Measurements from ENCODE around the gene SRGN. TPM values are rescaled to one million over a fixed set of nuclear protein-coding genes. Genes with fewer than 3 reads are reported as not detected.

Gene SRGN
- total RNA-seq, 1 donor from 2014 or later: 1,350 TPM

DNA sequence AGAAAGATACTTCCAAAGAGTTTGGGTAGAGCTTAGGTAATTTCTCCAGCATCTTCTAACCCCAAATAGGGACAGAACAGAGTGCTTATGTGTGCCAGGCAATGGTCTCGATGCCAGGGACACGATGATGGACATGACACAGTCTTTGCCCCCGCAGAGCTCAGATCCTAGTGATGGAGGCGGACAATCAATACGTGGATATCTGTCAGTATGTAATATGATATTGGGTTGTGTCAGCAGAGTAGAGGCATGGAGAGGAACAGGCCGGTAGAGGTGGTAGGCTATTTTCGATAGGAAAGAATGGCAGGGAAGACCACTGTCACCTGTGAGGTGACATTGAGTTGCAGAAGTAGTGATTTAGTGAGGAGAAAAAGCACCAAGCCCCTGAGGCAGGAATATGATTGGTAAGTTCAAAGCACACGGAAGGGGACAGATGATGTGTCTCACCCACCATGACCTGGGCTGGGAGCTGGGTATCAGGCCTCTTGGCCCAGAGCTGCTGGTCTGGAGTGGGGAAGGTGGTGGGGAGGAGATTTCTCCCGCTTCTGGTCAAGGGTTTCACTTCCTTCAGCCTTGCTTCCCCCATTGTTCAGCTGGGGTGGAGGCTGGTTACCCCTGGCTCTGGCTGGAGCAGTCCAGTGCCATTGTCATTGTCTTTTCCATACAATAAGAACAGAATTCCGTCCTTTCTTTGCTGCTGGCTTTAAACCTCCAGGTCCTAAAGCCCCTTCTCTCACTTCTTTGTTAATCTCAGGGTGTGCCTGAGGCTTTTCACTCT lies 36.0 kb upstream of the SRGN start:
- Mint-ChIP-seq H3K4me1 (ENCODE audit: low read depth) (peaks cover 64% of the 10 kb centered on the region), H3K27ac (peak overlapping the region; percentile 79), H3K36me3 (ENCODE audit: low read depth) (no peaks in the 10 kb centered on the region), H3K27me3 (ENCODE audit: low read depth) (no peaks in the 10 kb centered on the region), H3K4me3 (ENCODE audit: low read depth) (no peak overlapping the region), H3K9me3 (no peaks in the 10 kb centered on the region)
- intact Hi-C loops (cut with micrococcal nuclease): loop anchor here (1.0 to 5.0 kb wide), 2 partner anchors 9 to 260 kb away; no protein-coding TSS in a partner anchor
- no peak for DNase-seq (ENCODE audit: low spot score)

DNA sequence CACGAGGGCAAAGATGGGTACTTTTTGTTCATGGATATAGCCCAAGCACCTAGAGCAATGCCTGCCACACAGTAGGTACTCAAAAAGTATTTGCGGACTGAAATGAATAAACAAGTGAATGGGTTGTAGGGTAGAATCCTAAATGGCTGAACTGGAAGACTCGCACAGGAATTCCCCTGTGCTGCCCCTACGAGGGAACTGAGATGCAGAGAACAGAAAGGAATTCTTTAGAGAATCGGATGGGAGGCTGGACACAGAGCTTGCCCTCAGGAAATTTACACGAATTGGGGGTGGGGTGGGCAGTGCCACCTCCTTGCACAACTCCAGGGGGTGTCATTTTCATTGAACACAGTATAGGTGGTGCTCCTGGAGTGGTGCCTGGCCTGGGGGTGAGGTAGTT lies 35.2 kb upstream of the SRGN start:
- Mint-ChIP-seq H3K4me3 (ENCODE audit: low read depth) (no peak overlapping the region), H3K9me3 (no peaks in the 10 kb centered on the region), H3K27me3 (ENCODE audit: low read depth) (no peaks in the 10 kb centered on the region), H3K4me1 (ENCODE audit: low read depth) (peaks cover 64% of the 10 kb centered on the region), H3K36me3 (ENCODE audit: low read depth) (no peaks in the 10 kb centered on the region), H3K27ac (peak overlapping the region; percentile 22)
- no peak for DNase-seq (ENCODE audit: low spot score)
- intact Hi-C loops (cut with micrococcal nuclease): loop anchor here (5.0 kb wide), 1 partner anchor 260 kb away; no protein-coding TSS in a partner anchor

DNA sequence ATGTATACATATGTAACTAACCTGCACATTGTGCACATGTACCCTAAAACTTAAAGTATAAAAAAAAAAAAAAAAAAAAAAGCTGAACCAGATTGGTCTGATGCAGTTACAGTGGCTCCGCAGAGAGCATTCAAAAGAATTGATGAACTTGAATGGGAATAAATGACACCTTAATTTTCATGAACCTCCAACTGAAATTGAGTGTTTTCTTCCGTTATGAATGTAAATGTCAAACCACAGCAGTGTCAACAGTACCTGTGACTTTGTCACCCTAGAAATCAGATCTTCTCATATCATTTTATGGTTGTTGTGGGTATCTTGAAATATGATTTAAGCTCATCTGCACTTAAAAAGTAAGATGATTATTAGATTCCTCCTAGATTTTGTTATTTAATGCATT lies 32.7 kb upstream of the SRGN start:
- Mint-ChIP-seq H3K9me3 (no peaks in the 10 kb centered on the region), H3K4me1 (ENCODE audit: low read depth) (peaks cover 58% of the 10 kb centered on the region), H3K36me3 (ENCODE audit: low read depth) (no peaks in the 10 kb centered on the region), H3K27me3 (ENCODE audit: low read depth) (no peaks in the 10 kb centered on the region), H3K4me3 (ENCODE audit: low read depth) (no peak overlapping the region), H3K27ac (peak overlapping the region; percentile 82)
- DNase-seq (ENCODE audit: low spot score): no peak
- intact Hi-C loops (cut with micrococcal nuclease): loop anchor here (1.0 kb wide), 3 partner anchors 10 to 32 kb away; no protein-coding TSS in a partner anchor

DNA sequence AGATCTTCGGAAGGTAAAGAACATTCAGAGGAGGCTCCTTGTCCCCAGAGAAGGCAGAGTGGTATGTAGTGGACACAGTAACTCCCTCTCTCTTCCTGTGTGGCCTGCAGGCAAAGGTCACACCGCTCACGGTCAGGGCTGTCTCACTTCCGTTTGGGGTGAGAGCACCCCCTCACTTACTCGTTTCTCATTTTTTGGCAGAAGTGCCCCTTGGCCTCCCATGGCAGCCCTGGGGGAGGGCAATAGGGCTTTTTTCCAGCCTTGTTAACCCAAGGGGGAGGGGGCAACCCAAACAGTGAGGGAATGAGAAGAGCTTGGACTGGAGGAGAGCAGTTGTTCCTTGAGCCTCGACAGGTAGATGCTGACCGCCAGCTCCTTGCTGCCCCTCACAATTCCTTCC lies 31.8 kb upstream of the SRGN start:
- H3K9me3 Mint-ChIP-seq: no peaks in the 10 kb centered on the region
- H3K4me3 Mint-ChIP-seq (ENCODE audit: low read depth): peak overlapping the region; percentile 30
- peaks cover 59% of the 10 kb centered on the region for H3K4me1 Mint-ChIP-seq (ENCODE audit: low read depth)

DNA sequence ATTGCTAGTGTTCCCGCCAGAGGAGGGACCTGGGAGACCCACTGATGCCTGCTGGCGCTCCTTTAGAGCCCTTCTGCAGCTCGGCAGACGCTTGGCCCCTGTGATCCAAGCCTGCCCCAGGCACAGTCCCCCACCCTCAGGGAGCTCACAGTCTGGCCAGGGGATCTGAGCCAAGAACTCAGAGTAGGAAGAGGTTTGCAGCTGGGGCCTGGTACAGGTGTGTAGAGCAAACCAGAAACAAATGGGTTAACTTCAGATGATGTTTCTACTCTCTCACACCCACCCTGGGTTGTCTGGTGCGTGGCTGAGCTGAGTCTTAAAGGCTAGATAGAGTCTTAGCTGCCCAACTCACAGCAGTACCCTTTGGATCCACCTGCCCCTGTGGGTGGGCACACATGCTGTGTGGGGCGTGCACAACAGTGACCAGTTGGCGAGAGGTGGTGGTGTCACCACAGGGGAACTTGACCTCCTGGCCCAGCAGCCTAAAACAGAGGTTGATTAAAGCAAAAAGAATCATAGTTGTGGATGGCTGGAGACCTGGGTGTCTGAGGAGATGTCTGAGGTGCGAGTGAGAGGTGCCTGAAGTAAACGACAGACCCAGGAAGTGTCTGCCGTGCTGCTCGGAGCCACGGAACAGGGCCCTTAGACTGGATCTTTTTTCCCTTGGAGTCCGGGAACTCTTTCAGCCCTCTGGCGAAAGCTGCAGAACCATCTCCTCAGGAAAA lies 31.2 kb upstream of the SRGN start:
- H3K4me1 Mint-ChIP-seq (ENCODE audit: low read depth): peaks cover 59% of the 10 kb centered on the region
- H3K9me3 Mint-ChIP-seq: no peaks in the 10 kb centered on the region
- no peak for DNase-seq (ENCODE audit: low spot score)
- peak overlapping the region; percentile 85 for H3K27ac Mint-ChIP-seq
- intact Hi-C loops (cut with micrococcal nuclease): no loop called here
- H3K4me3 Mint-ChIP-seq (ENCODE audit: low read depth): peak overlapping the region; percentile 1
- H3K27me3 Mint-ChIP-seq (ENCODE audit: low read depth): no peaks in the 10 kb centered on the region
- no peaks in the 10 kb centered on the region for H3K36me3 Mint-ChIP-seq (ENCODE audit: low read depth)

More for the DNA sequence above, 31.8 kb upstream of the SRGN start:
- intact Hi-C loops (cut with micrococcal nuclease): no loop called here
- DNase-seq (ENCODE audit: low spot score): no peak
- no peaks in the 10 kb centered on the region for H3K36me3 Mint-ChIP-seq (ENCODE audit: low read depth)
- peak overlapping the region; percentile 82 for H3K27ac Mint-ChIP-seq
- no peaks in the 10 kb centered on the region for H3K27me3 Mint-ChIP-seq (ENCODE audit: low read depth)

DNA sequence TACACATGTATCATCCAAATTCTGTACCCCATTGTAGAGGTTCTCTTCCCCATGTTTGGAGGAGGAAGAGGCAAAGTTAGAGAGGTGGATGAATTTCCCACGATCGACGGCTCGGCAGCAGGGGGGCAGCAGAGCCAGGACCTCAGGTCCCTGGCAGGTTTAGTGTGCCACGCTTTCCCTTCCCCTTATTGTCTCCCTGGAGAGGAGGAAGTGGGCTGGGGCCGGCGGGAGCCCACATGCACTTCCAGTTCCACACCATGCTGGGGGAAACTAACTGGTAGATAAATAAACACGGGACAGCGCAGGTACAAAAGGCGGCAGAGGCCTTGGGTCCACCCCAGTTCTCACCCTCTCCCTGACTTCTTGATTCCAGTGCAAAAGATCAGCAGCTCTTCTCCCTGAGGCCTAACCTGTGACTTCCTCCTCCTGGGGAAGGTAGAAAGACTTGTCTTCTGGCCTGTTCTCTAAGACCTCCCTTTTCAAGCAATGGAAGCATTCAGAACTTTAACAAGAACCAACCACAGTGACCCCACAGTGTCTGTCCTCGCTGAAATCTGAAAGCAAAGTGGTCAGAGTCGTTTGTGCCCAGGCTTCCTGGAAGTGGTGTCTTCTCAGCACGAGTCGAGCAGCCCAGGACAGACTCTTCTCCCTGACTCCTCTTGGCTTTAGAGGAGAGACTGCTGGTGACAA lies 30.5 kb upstream of the SRGN start:
- intact Hi-C loops (cut with micrococcal nuclease): no loop called here
- Mint-ChIP-seq H3K27ac (peak overlapping the region; percentile 85), H3K27me3 (ENCODE audit: low read depth) (no peaks in the 10 kb centered on the region), H3K36me3 (ENCODE audit: low read depth) (no peaks in the 10 kb centered on the region), H3K4me1 (ENCODE audit: low read depth) (peaks cover 60% of the 10 kb centered on the region), H3K9me3 (no peaks in the 10 kb centered on the region), H3K4me3 (ENCODE audit: low read depth) (peak overlapping the region; percentile 31)
- DNase-seq (ENCODE audit: low spot score): no peak

DNA sequence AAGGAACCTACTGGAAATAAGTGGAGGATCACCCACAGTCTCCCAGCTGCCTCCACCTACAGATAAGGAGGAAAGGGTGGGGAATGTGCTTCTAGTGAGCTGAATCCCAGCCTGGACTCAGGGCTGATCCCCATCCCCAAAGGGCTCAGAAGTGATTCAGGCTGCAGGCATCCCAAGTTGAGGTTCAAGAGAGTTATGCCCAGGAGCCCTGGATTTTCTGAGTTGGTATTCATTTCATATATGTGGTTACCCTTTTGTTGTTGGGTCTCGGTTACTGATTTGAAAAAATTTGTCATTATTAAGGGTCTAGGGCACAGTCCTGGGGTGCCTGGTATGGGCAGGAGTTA lies 30.0 kb upstream of the SRGN start:
- no peak for DNase-seq (ENCODE audit: low spot score)
- intact Hi-C loops (cut with micrococcal nuclease): no loop called here
- peaks cover 60% of the 10 kb centered on the region for H3K4me1 Mint-ChIP-seq (ENCODE audit: low read depth)
- peak overlapping the region; percentile 31 for H3K4me3 Mint-ChIP-seq (ENCODE audit: low read depth)
- no peaks in the 10 kb centered on the region for H3K36me3 Mint-ChIP-seq (ENCODE audit: low read depth)
- no peaks in the 10 kb centered on the region for H3K9me3 Mint-ChIP-seq
- H3K27ac Mint-ChIP-seq: peak overlapping the region; percentile 85
- H3K27me3 Mint-ChIP-seq (ENCODE audit: low read depth): no peaks in the 10 kb centered on the region

DNA sequence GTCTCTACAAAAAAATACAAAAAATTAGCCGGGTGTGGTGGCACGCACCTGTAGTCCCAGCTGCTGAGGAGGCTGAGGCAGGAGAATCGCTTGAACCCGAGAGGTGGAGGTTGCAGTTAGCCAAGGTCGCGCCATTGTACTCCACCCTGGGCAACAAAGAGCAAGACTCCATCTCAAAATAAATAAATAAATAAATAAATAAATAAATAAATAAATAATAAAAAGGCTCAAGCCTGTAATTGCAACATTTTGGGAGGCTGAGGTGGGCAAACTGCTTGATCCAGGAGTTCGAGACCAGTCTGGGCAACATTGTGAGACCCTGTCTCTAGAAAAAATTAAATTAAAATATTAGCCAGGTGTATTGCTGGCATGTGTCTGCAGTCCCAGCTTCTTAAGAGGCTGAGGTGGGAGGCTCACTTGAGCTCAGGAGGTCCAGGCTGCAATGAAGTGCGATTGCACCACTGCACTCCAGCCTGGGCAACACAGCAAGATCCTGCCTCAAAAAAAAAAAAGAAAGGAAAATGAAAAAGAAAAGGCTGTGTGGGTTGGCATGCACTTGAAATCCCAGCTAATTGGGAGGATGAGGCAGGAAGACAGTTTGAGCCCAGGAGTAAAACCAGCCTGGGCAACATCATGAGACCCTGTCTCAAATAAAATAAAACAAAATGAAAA lies 27.6 kb upstream of the SRGN start:
- H3K27me3 Mint-ChIP-seq (ENCODE audit: low read depth): no peaks in the 10 kb centered on the region
- H3K4me3 Mint-ChIP-seq (ENCODE audit: low read depth): no peak overlapping the region
- no peak for DNase-seq (ENCODE audit: low spot score)
- H3K36me3 Mint-ChIP-seq (ENCODE audit: low read depth): no peaks in the 10 kb centered on the region
- no peak overlapping the region for H3K27ac Mint-ChIP-seq
- intact Hi-C loops (cut with micrococcal nuclease): no loop called here
- H3K9me3 Mint-ChIP-seq: no peaks in the 10 kb centered on the region
- peaks cover 67% of the 10 kb centered on the region for H3K4me1 Mint-ChIP-seq (ENCODE audit: low read depth)

DNA sequence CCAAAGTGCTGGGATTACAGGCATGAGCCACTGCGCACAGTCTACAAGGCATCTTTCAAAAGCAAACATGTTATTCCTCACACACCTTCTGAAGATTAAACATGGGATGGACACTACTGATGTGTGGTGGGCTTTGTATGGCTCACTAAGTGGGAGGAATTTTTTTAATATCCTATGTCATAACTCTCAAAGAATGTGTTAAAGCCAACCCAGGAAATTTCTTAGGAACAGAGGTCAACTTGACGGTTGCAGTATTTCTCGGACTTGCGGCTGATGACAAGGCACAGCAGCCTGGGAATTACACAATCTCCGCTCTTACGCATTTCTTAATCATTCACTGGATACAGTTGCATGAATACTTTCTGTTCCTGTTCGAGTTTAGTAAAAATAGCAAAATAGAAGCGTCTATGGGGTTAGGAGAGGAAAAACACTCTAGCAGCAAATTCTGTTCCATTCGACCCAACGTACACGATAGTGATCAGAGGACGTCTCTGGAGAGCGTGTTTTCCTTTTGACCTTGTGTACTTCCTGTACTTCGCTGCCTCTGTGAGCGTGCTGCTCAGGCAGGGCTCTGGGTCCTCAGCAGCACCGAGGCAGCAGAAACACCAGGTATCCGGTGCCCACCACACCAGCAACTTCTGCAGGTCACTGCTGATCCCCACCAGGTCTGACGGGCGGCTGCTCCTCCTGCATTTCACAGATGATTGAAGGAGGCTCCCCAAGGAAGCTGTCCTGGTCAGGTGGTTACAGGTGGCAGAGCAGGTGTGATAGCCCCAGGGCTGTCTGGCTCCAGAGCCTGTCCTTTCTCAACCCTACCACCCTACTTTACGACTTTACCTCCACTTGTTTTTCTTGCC lies 26.4 kb upstream of the SRGN start:
- intact Hi-C loops (cut with micrococcal nuclease): loop anchor here (1.0 kb wide), 1 partner anchor 10 kb away; no protein-coding TSS in a partner anchor
- Mint-ChIP-seq H3K27ac (peak overlapping the region; percentile 86), H3K4me3 (ENCODE audit: low read depth) (peak overlapping the region; percentile 66), H3K27me3 (ENCODE audit: low read depth) (no peaks in the 10 kb centered on the region), H3K4me1 (ENCODE audit: low read depth) (peaks cover 64% of the 10 kb centered on the region), H3K36me3 (ENCODE audit: low read depth) (peaks cover 3% of the 10 kb centered on the region), H3K9me3 (no peaks in the 10 kb centered on the region)
- peak; percentile 35 for DNase-seq (ENCODE audit: low spot score)

DNA sequence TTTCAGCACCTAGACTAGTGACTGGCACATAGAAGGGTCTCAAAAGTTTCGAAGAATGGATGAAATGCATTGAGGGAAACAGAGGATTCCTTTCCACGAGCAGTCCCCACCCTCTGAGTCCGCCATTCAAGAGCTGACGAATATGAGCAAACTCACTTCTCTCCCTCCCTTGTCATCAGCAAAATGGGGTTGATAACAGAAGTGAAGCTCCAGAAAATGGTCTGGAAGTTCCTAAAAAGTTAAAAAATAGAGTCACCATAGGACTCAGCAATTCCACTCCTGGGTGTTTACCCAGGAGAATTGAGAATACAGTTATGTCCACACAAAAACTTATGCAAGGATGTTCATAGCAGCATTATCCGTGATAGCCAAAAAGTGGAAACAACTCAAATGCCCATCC lies 25.0 kb upstream of the SRGN start:
- peaks cover 51% of the 10 kb centered on the region for H3K4me1 Mint-ChIP-seq (ENCODE audit: low read depth)
- no peaks in the 10 kb centered on the region for H3K9me3 Mint-ChIP-seq
- no peak for DNase-seq (ENCODE audit: low spot score)
- peaks cover 3% of the 10 kb centered on the region for H3K36me3 Mint-ChIP-seq (ENCODE audit: low read depth)
- intact Hi-C loops (cut with micrococcal nuclease): no loop called here
- H3K27me3 Mint-ChIP-seq (ENCODE audit: low read depth): no peaks in the 10 kb centered on the region
- no peak overlapping the region for H3K27ac Mint-ChIP-seq
- H3K4me3 Mint-ChIP-seq (ENCODE audit: low read depth): no peak overlapping the region

DNA sequence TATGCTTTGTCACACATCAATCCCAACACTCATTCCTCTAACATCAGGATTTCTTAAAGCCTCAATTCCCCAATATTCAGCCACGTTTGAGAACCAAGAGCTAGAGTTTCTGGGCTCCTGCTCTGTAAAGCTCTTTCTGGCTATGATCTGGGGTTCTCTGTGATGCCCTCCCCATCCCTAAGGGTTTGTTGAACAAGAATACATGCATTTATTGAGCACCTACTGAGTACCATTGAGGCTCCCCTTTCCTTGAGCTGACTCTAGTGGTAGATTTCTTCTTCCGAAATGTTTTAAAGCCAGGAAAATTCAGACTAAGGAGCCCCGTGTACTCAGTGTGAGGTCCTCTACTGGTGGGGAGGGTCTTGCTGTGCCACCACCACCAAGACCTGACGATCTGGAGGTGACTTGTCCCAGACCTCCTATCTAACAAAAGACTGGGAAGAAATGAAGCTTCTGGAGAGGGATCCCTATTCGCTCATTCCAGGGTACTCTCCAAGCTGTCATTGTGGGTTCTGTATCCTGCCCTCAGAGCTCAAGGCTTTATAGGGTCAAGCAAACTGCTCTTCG lies 23.1 kb upstream of the SRGN start:
- Mint-ChIP-seq H3K27ac (peak overlapping the region; percentile 94), H3K36me3 (ENCODE audit: low read depth) (peaks cover 3% of the 10 kb centered on the region), H3K9me3 (no peaks in the 10 kb centered on the region), H3K4me1 (ENCODE audit: low read depth) (peaks cover 45% of the 10 kb centered on the region), H3K4me3 (ENCODE audit: low read depth) (no peak overlapping the region), H3K27me3 (ENCODE audit: low read depth) (no peaks in the 10 kb centered on the region)
- no peak for DNase-seq (ENCODE audit: low spot score)
- intact Hi-C loops (cut with micrococcal nuclease): loop anchor here (1.0 kb wide), 3 partner anchors 10 to 38 kb away; no protein-coding TSS in a partner anchor

All from activated T-helper 2 cell treated with anti-CD3 and anti-CD28 coated beads, Interferon-gamma antibody, Interleukin-2, Interleukin-4, amounts not matched to agents 10 μg/mL and 5 μg/mL and 100 μg/mL, durations not matched to agents 14 hours and 24 hours and 36 hours (primary cell).